Fibroblast of lung (primary cell): ENCODE measurements around the gene CDH12. TPM values are rescaled to one million over a fixed set of nuclear protein-coding genes. Genes with fewer than 3 reads are reported as not detected.
"Not testable (repeated sequence)": the region's sequence is repeated elsewhere in the genome, so short reads cannot be mapped to it uniquely, and the experiment has no call there.

Source experiments
- DNase-seq, 2 donors: peaks; one replicate each; pipeline versions ENCODE4 v3.0.0 to v3.0.0-alpha.2; 2010; ENCODE audit warnings: low read depth in 2 of 2
- H2AFZ ChIP-seq: 2 replicates; pipeline ENCODE4 v1.5.1; 2012; ENCODE audit warnings: low read length, control low read depth, inconsistent platforms
- H3K27ac ChIP-seq: 2 replicates; pipeline ENCODE4 v1.5.1; 2011; ENCODE audit warnings: low read length, control low read depth; ENCODE audit not compliant: insufficient read depth
- H3K27me3 ChIP-seq: 2 replicates; pipeline ENCODE4 v1.5.1; 2011; ENCODE audit warnings: mild to moderate bottlenecking, low read length; ENCODE audit not compliant: control insufficient read depth, insufficient read depth
- H3K36me3 ChIP-seq: 2 replicates; pipeline ENCODE4 v1.5.1; 2011; ENCODE audit warnings: low read length; ENCODE audit not compliant: control insufficient read depth, insufficient read depth
- H3K4me1 ChIP-seq: 2 replicates; pipeline ENCODE4 v1.5.1; 2011; ENCODE audit warnings: low read length; ENCODE audit not compliant: control insufficient read depth, insufficient read depth; ENCODE audit errors: extremely low read depth
- H3K4me2 ChIP-seq: 2 replicates; pipeline ENCODE4 v1.5.1; 2011; ENCODE audit warnings: low read length, control low read depth; ENCODE audit not compliant: insufficient read depth; ENCODE audit errors: extremely low read depth
- H3K4me3 ChIP-seq, 4 experiments: fragments of 200-600 bp in 1 of 4; sonication (generic) in 1 of 4; replicated peaks in 1 of 4; 2 replicates each; pipeline ENCODE4 v1.5.1; 2011 to 2016; ENCODE audit warnings: low read length in 4 of 4, low read depth in 3 of 4, mild to moderate bottlenecking in 3 of 4, control low read depth in 2 of 4, inconsistent platforms in 1 of 4, mixed read lengths in 1 of 4; ENCODE audit not compliant: insufficient read depth in 1 of 4; ENCODE audit errors: control extremely low read depth in 1 of 4
- H3K79me2 ChIP-seq: 2 replicates; pipeline ENCODE4 v1.5.1; 2012; ENCODE audit warnings: mild to moderate bottlenecking, low read length, inconsistent platforms; ENCODE audit not compliant: control insufficient read depth, insufficient read depth
- H3K9ac ChIP-seq: 2 replicates; pipeline ENCODE4 v1.5.1; 2011; ENCODE audit warnings: mild to moderate bottlenecking, low read length, control low read depth; ENCODE audit not compliant: insufficient read depth
- H3K9me3 ChIP-seq: 2 replicates; pipeline ENCODE4 v1.5.1; 2012; ENCODE audit warnings: low read depth, low read length; ENCODE audit not compliant: control insufficient read depth, insufficient read depth
- H4K20me1 ChIP-seq: 2 replicates; pipeline ENCODE4 v1.5.1; 2011; ENCODE audit warnings: low read length; ENCODE audit not compliant: control insufficient read depth, insufficient read depth; ENCODE audit errors: extremely low read depth
- polyA plus RNA-seq, 2 donors: library from polyadenylated mRNA; depleted of rRNA in 1 of 2; stranded (reverse) in 1 of 2; unstranded in 1 of 2; fragments of >200 nt; gene quantifications; 2 replicates each; pipeline ENCODE4 v1.2.1, GENCODE V29; 2011 to 2012; ENCODE audit warnings: missing spikeins in 1 of 2
- total RNA-seq: library from RNA; depleted of rRNA; stranded (reverse); fragments of >200 nt; gene quantifications from 2 replicates; pipeline ENCODE4 v1.2.1, GENCODE V29; 2014

Gene CDH12
- total and polyA plus RNA-seq, 2 donors (not counting 1 experiment from before 2014, with no cell fraction given) = 0.02 TPM; not detected in 1

DNA sequence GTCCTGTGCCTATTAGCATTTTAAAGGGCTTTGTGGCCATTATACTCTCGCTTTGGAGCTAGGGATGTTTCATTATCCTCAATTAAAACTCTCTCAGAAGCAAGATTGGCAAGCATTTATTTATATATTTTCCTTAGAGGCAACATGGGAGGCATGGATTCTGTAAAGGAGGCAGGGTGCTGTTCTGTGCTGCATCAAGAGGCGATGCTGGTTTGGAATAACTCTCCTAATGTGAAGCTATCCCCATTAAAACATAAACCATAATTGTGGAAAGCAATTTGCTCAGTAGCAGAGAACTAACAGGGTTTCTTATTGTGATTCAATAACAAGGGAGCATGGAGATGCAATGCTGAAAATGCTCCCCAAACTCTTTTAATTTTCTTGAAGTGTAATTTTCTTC lies 664.5 kb downstream of the CDH12 start:
- not testable (repeated sequence) for H3K4me2 ChIP-seq, H3K4me1 ChIP-seq, H3K9me3 ChIP-seq, H2AFZ ChIP-seq, H3K27me3 ChIP-seq, H3K79me2 ChIP-seq, H3K4me3 ChIP-seq, H3K36me3 ChIP-seq, DNase-seq, H3K27ac ChIP-seq, H3K9ac ChIP-seq, H4K20me1 ChIP-seq

- not testable (repeated sequence) for H3K27ac ChIP-seq, H3K27me3 ChIP-seq, H2AFZ ChIP-seq, H3K36me3 ChIP-seq, H3K4me1 ChIP-seq, H4K20me1 ChIP-seq, H3K79me2 ChIP-seq, H3K9me3 ChIP-seq, H3K9ac ChIP-seq, H3K4me2 ChIP-seq, DNase-seq, H3K4me3 ChIP-seq
Measured at GRCh38 chr5:22187632-22188228, 665.4 kb downstream of the CDH12 start.

GRCh38 chr5:22169226-22169625 lies 683.9 kb downstream of the CDH12 start:
- not testable (repeated sequence) for H3K27me3 ChIP-seq, H3K36me3 ChIP-seq, DNase-seq, H3K4me3 ChIP-seq, H2AFZ ChIP-seq, H4K20me1 ChIP-seq, H3K4me1 ChIP-seq, H3K4me2 ChIP-seq, H3K9me3 ChIP-seq, H3K9ac ChIP-seq, H3K27ac ChIP-seq, H3K79me2 ChIP-seq

GRCh38 chr5:22168704-22169103 lies 684.4 kb downstream of the CDH12 start:
- H3K4me2 ChIP-seq, H3K36me3 ChIP-seq, H3K79me2 ChIP-seq, DNase-seq, H3K9me3 ChIP-seq, H3K27ac ChIP-seq, H4K20me1 ChIP-seq, H3K9ac ChIP-seq, H2AFZ ChIP-seq, H3K27me3 ChIP-seq, H3K4me1 ChIP-seq, H3K4me3 ChIP-seq: not testable (repeated sequence)

- not testable (repeated sequence) for H3K9me3 ChIP-seq, H3K36me3 ChIP-seq, H3K4me2 ChIP-seq, H3K79me2 ChIP-seq, H3K9ac ChIP-seq, H3K4me1 ChIP-seq, H4K20me1 ChIP-seq, H2AFZ ChIP-seq, H3K27me3 ChIP-seq, H3K4me3 ChIP-seq, H3K27ac ChIP-seq, DNase-seq
Measured at GRCh38 chr5:22165931-22166330, 687.2 kb downstream of the CDH12 start.

GRCh38 chr5:22164910-22165748 lies 688.0 kb downstream of the CDH12 start:
- H2AFZ ChIP-seq, H3K27ac ChIP-seq, H4K20me1 ChIP-seq, H3K4me1 ChIP-seq, H3K36me3 ChIP-seq, H3K79me2 ChIP-seq, H3K27me3 ChIP-seq, DNase-seq, H3K9me3 ChIP-seq, H3K9ac ChIP-seq, H3K4me2 ChIP-seq, H3K4me3 ChIP-seq: not testable (repeated sequence)
